Right atrium auricular region (tissue), 2 donors: Measurements from ENCODE around the gene TMEM272. TPM values are rescaled to one million over a fixed set of nuclear protein-coding genes. Genes with fewer than 3 reads are reported as not detected.
A peak's percentile ranks its signal among the peaks of the same experiment; 100 is the strongest.

ENCODE experiments used
- DNase-seq: peaks from one replicate; pipeline ENCODE4 v3.0.0-alpha.2; 2019; ENCODE audit warnings: low spot score
- H3K27ac ChIP-seq, 2 donors: fragments of 200-600 bp; sonication (generic); 1 replicate in 1 of 2; 2 replicates in 1 of 2; pipeline ENCODE4 v1.5.1; 2016 to 2019
- H3K27me3 ChIP-seq, 2 donors: fragments of 200-600 bp; sonication (generic); one replicate each; pipeline versions ENCODE4 v1.5.1 to v1.6.0; 2017 to 2019
- H3K36me3 ChIP-seq: fragments of 200-600 bp; sonication (generic); one replicate; pipeline ENCODE4 v1.5.1; 2016
- H3K4me1 ChIP-seq, 2 donors: fragments of 200-600 bp; sonication (generic); one replicate each; pipeline versions ENCODE4 v1.5.1 to v1.6.0; 2017 to 2019
- H3K4me3 ChIP-seq, 2 donors: fragments of 200-600 bp; sonication (generic); 1 replicate in 1 of 2; 2 replicates in 1 of 2; pipeline ENCODE4 v1.5.1; 2017 to 2019; ENCODE audit warnings: mild to moderate bottlenecking in 1 of 2, moderate library complexity in 1 of 2
- H3K9me3 ChIP-seq, 2 donors: fragments of 200-600 bp; sonication (generic); one replicate each; pipeline ENCODE4 v1.5.1; 2019
- total RNA-seq, 2 donors: library from RNA; depleted of rRNA; stranded (reverse); fragments of >200 nt; gene quantifications; one replicate each; pipeline ENCODE4 v1.1.0, GENCODE V29; 2016
- TF ChIP-seq, protein P1 (sequence below), 2 donors: fragments of 200-600 bp; sonication (generic); IDR thresholded peaks; one replicate each; pipeline ENCODE4 v1.5.1; 2019; ENCODE audit warnings: antibody characterized with exemption in 2 of 2

The TMEM272 gene
- total RNA-seq, 2 donors from 2014 or later: 0.74 to 1.1 TPM

DNA sequence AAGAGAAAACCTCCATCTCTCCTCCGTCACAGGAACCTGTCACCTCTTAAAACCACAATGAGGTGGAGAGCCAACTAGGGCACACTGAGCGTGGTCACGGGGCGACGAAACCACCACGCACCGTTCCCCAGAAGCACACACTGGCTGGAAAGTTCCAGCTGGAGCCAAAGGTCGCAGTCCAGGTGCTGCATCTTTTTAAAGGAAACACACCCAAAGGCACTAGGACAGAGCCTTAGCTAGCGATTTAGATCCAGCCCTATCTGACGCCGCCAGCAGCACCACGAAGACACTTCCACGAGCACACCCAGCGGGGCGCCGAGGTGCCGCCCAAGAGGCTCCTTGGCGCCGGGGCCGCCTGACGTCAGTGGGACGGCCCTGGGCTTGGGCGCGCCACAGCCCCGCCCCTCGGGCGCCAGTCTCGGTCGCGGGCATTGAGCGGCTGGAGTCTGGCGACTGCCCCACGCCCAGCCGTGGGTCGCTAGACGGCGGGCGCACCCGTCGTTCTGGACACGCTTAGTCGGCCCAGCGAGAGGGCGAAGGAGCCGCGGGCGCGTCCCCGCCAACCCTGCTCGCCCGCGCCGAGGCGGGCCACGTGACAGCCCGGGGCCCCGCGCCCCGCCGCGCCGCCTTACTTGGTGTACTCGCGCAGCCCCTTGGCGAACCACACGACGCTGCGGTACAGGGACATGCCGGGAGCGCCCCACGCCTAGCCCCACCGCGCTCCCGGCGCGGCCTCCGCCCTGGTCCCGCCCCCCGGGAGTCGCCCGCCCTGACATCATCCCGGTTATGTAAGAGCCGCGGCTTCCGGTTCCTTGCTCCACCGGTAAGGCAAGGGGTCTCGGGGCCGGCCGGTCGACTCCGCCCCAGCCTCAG lies 41.3 kb downstream of the TMEM272 start, which contains the start of gene DHRS12:
DHRS12 (minus strand) TSS at position 742 of the 873 bp plus-strand sequence. CDS start 4,504 bp downstream, outside the sequence.
- peak within 1 kb of the TSS; percentile 97 to 99 for H3K27ac ChIP-seq
- H3K4me1 ChIP-seq: peaks cover 0 to 48% of the 10 kb centered on the region in 2 donors

DNA sequence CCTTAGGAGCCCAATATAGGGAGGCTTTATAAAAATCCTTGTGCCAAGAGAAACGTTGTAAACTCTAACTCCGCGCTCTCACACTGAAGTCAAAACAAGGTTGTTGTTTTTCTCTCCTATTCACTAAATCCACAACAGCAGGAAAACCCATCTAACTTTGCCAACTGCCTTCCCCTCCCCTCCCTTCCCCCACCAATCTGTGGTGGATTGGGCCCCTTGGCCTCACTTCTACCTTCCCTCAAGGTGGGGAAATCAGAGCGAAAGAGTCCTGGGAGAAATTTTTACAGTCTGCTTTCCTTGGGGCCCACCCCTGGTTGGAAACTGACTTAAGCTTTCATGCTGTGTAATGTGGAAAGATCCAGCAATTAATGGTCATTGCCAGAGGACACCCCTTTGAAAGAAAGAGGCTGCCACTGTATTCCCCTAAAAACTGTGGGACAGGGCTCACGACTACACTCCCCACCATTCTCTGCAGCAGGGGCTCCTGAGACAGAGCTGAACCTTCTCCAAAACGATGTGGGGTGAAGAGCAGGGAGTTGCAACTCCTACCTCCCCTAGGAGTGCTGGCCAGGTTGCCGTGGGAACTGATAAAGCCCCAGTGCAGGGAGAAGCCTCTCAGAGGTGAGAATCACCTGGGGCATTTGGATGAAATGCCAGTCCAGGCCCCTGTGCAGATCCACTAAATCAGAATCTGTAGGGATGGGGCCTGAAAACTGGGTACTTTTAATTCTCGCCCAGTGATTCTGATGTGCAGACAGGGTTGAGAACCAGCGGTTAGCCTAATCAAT lies 42.2 kb downstream of the TMEM272 start:
- Histone ChIP-seq H3K36me3 (peaks cover 8% of the 10 kb centered on the region), H3K4me1 (peaks cover 0 to 48% of the 10 kb centered on the region in 2 donors), H3K27ac (peak overlapping the region; percentile 97 to 99), H3K4me3 (peak overlapping the region; percentile 48 to 75), H3K9me3 (no peaks in the 10 kb centered on the region), H3K27me3 (no peaks in the 10 kb centered on the region)
- TF ChIP-seq, protein P1, sequence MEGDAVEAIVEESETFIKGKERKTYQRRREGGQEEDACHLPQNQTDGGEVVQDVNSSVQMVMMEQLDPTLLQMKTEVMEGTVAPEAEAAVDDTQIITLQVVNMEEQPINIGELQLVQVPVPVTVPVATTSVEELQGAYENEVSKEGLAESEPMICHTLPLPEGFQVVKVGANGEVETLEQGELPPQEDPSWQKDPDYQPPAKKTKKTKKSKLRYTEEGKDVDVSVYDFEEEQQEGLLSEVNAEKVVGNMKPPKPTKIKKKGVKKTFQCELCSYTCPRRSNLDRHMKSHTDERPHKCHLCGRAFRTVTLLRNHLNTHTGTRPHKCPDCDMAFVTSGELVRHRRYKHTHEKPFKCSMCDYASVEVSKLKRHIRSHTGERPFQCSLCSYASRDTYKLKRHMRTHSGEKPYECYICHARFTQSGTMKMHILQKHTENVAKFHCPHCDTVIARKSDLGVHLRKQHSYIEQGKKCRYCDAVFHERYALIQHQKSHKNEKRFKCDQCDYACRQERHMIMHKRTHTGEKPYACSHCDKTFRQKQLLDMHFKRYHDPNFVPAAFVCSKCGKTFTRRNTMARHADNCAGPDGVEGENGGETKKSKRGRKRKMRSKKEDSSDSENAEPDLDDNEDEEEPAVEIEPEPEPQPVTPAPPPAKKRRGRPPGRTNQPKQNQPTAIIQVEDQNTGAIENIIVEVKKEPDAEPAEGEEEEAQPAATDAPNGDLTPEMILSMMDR (IDR thresholded peaks at IDR 0.05): no peak
- DNase-seq: no peak

More for the DNA sequence above, 41.3 kb downstream of the TMEM272 start, which contains the start of gene DHRS12:
- H3K27me3 ChIP-seq: no peaks in the 10 kb centered on the region
- H3K4me3 ChIP-seq: peak within 1 kb of the TSS; percentile 48 to 75
- peak; percentile 95 for DNase-seq
- H3K36me3 ChIP-seq: peaks cover 2% of the 10 kb centered on the region
- H3K9me3 ChIP-seq: no peaks in the 10 kb centered on the region
- TF ChIP-seq, protein P1 (IDR thresholded peaks at IDR 0.05): peak in 1 of 2 donors; percentile 19

DNA sequence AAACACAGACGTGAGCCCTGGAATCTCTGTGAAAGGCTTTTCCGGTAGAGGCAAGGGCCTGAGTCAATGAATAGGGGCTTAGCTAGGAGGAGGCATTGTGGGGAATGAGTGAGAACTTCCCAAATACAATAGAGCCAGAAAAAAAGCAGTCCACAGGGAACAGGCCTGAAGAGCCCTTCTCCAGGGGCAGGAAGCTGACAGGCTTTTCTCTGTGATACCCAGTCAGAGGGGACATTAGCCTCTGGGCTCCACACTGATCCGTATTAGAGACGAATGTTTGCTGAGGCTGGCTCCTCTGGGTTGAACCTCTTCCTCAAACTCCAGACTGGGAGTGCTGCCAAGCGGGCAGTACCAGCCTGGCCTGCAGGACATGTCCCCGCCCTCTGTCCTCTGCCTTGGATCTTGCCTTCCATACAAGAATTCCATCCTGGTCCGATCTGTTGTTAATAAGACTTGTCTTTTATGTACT lies 43.3 kb downstream of the TMEM272 start:
- peak overlapping the region; percentile 97 to 99 for H3K27ac ChIP-seq
- no peak overlapping the region for H3K4me3 ChIP-seq
- peaks cover 0 to 46% of the 10 kb centered on the region in 2 donors for H3K4me1 ChIP-seq
- no peaks in the 10 kb centered on the region for H3K9me3 ChIP-seq
- TF ChIP-seq, protein P1 (IDR thresholded peaks at IDR 0.05): no peak
- no peaks in the 10 kb centered on the region for H3K27me3 ChIP-seq
- peak; percentile 83 for DNase-seq
- H3K36me3 ChIP-seq: peaks cover 8% of the 10 kb centered on the region

DNA sequence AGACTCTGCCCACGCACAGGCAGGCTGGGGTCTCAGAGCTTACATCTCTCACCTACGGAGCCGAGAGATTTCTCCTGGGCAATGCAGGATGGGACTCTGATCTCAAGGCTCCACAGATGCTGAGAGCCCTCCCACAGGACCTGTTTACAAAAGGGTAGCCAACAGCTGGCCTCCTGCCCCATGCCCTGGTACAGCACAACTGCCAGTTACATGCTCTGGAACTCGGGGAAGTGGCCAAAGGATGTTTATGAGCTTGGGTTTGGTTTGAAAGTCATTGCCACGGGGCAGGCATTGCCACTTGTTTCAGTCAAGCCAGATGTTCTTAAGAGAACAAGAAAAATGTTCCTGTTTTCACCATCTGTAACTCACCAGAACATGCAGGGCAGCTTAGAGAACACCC lies 44.5 kb downstream of the TMEM272 start:
- Histone ChIP-seq H3K9me3 (no peaks in the 10 kb centered on the region), H3K4me3 (no peak overlapping the region), H3K4me1 (peaks cover 0 to 37% of the 10 kb centered on the region in 2 donors), H3K36me3 (peaks cover 8% of the 10 kb centered on the region), H3K27me3 (no peaks in the 10 kb centered on the region), H3K27ac (peak overlapping the region; percentile 97 to 99)
- TF ChIP-seq, protein P1 (IDR thresholded peaks at IDR 0.05): no peak
- no peak for DNase-seq

DNA sequence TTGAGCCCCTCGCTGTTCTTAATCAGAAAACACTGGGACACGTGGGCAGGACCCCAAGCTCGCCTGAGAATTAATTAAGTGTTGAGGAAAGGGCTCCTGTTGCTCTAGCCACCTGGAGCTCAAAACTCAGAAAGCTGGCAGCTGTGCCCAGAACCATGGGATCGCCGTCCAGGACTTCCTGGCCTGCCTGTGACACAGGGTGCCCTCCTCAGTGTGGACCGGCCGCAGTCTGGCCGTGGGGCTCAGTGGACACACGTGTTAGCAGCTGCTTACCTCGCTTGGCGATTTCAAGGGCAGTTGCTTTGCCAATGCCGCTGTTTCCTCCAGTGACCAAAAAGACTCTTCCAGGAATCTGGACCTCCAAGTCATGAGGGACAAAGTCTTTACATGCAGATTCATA lies 45.7 kb downstream of the TMEM272 start:
- no peak for DNase-seq
- Histone ChIP-seq H3K4me1 (peaks cover 0 to 26% of the 10 kb centered on the region in 2 donors), H3K36me3 (peaks cover 8% of the 10 kb centered on the region), H3K9me3 (no peaks in the 10 kb centered on the region), H3K27me3 (no peaks in the 10 kb centered on the region), H3K27ac (no peak overlapping the region), H3K4me3 (no peak overlapping the region)
- TF ChIP-seq, protein P1 (IDR thresholded peaks at IDR 0.05): no peak
